Stimulated activated CD4-positive, alpha-beta T cell treated with anti-CD3 and anti-CD28 coated beads, Interleukin-1b, Interleukin-23, amount 100 ng/mL, for 4 hours (primary cell): ENCODE results near the gene ZPBP2.

ENCODE experiments used
- DNase-seq, 2 donors: peaks; one replicate each; pipeline ENCODE4 v3.0.0-alpha.2; 2020; ENCODE audit warnings: low read depth in 2 of 2

Gene ZPBP2

DNA sequence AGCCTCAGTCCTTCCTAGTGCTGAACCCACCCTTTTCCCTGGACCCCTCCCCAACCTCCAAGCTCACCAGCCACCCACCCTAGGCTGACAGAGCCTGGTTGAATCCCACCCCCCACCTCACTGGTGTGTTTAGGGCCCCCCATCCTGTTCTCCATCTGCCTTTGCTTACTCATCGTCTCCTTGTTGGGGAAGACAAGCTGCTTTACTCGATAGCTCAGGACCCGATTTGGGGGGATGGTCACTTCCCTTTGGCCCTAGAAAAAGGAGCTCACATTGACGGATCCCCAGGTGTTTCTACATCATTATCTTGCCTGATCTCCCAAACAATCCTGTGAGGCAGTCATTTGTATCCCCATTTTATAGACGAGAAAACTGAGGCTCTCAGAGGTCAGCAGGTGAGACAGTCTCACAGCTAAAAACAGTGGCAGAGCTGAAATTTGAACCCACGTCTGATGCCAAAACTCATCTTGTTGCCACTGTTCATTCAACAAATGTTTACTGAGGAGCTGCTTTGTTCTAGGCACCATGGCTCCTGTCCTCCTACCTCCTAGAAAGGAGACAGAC, 40.9 kb downstream of the ZPBP2 start:
- no peak for DNase-seq

DNA sequence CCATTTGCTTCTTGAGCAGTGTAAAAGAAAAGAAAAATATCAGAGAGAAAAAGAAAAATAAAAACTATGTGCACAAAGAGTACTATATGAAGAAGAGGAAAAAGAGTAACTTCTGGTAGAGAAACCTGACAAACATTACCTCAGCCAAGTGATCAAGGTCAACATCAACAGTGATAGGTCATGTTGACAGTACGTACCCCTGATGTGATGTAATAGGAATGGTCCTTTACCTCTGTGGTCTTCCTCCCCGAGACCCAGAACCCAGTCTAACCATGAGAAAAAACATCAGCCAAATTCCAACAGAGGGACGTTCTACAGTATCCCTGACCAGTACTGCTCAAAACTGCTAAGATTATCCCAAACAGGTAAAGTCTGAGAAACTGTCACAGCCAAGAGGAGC, 46.0 kb downstream of the ZPBP2 start:
- DNase-seq, result no peak

- DNase-seq, result no peak
Observed at GRCh38 chr17:39915559-39915958, 47.6 kb downstream of the ZPBP2 start.

DNA sequence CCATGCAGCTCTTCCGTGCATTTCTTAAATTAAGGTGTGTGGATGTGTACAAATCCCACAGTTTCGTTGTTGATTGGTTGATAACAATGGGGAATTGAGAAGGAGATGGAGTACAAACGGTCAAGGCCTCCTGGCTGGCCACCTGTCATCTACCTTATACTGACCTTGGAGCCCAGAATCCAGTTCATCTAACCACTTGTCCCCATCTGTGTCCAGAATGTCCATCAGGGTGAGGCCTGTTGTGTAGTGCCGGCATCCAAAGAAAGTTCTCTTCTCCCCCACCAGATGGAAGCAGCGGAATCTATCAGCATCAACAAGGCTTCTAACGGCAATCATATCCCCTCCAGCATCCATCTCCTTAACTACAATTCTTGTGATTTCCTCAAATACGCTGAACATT, 48.9 kb downstream of the ZPBP2 start:
- DNase-seq, result no peak

GRCh38 chr17:39919087-39919683, 51.2 kb downstream of the ZPBP2 start:
- no peak for DNase-seq

GRCh38 chr17:39920218-39921210, 52.5 kb downstream of the ZPBP2 start:
- DNase-seq, result peak; percentile 41 to 54

GRCh38 chr17:39921323-39921722, 53.3 kb downstream of the ZPBP2 start:
- no peak for DNase-seq

- no peak for DNase-seq
Observed at GRCh38 chr17:39922006-39922405, 54.0 kb downstream of the ZPBP2 start.

DNA sequence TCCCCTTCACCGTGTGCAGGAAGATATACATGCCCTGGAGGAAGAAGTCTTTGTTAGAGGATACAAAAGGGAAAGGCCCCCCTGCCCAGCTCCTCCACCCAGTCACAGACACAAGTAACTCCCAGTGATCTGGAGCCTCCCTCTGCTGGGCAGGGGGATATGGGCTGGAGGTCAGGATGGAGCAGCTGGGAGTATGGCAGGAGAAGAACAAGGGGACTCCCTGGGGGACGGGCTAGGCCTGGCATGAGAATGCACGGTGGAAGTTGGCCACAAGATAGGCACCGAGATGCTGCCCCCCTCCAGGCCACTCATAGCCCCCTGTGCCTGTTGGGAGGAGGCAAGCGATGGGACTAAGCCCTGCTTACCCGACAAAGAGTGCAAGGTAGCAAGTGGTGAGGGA, 55.2 kb downstream of the ZPBP2 start:
- DNase-seq, result no peak

- no peak for DNase-seq
Observed at GRCh38 chr17:39923836-39924690, 56.1 kb downstream of the ZPBP2 start.

DNA sequence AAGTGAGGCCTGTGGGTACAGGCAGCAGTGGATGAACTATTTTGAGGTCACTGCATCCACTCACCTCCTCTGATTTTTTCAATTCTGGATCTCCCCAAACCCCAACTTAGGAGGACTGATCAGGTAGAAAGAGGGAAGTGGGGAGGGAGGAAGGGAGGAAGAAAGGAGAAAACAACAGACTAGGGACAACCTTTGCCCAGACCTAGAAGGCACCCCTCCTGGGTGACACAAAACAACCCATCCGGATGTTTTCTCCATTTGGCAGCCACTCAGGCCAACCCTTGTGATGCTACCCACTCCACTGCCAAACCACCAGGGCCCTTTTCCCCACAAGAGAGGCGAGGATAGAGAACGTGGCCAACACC, 56.7 kb downstream of the ZPBP2 start:
- no peak for DNase-seq

- no peak for DNase-seq
Observed at GRCh38 chr17:39925282-39926134, 57.5 kb downstream of the ZPBP2 start.

DNA sequence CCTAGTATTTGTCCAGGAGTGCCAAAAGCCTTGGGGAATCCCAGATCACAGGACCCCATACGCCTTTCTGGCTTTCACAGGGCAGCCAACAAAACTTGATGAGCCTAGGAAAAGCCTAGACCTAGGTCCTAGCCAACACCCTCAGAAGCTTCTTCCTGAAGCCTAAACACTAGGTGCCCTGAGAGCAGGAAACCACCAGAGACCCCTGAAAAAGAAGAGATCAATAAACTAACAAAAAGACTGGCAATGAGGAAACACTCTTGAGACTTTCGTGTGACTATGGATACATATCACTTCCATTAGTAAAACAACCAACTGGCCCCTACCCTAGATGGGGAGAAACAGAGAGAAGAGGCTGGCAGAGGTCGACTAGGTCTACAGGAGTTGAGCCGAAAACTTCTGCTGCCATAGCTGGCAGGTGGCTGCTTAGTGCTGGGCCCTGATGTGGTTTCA, 58.2 kb downstream of the ZPBP2 start:
- DNase-seq, result no peak

GRCh38 chr17:39926588-39927100, 58.6 kb downstream of the ZPBP2 start:
- DNase-seq, result peak; percentile 19 to 42
